Measurements from ENCODE around the gene EFTUD2. TPM values are rescaled to one million over a fixed set of nuclear protein-coding genes. Genes with fewer than 3 reads are reported as not detected.

EFTUD2 gene
- total and polyA plus RNA-seq, 11 donors = 21.3 to 106 (median 65.0) TPM

- no peaks in the 10 kb centered on the region for H3K9me3 ChIP-seq
- DNase-seq = no peak
- TF ChIP-seq CTCF (IDR thresholded peaks at IDR 0.05) (no peak), POLR2A (IDR thresholded peaks at IDR 0.05) (no peak)
- ATAC-seq = no peak
- intact Hi-C loops (cut with DNase I) = no loop called here
- H3K36me3 ChIP-seq = no peaks in the 10 kb centered on the region
- H3K4me3 ChIP-seq = no peak overlapping the region
- 77 to 86% (median 83%) methylated on average over 10 of the region's 10 CpGs for WGBS, 4 donors
- H3K4me1 ChIP-seq = peaks cover 0 to 21% (median 6%) of the 10 kb centered on the region in 12 donors
- peaks cover 0 to 23% (median 0%) of the 10 kb centered on the region in 9 donors for H3K27me3 ChIP-seq
- H3K27ac ChIP-seq = no peak overlapping the region
These were observed 9.6 kb upstream of the EFTUD2 start for GRCh38 chr17:44908761-44909326.

DNA sequence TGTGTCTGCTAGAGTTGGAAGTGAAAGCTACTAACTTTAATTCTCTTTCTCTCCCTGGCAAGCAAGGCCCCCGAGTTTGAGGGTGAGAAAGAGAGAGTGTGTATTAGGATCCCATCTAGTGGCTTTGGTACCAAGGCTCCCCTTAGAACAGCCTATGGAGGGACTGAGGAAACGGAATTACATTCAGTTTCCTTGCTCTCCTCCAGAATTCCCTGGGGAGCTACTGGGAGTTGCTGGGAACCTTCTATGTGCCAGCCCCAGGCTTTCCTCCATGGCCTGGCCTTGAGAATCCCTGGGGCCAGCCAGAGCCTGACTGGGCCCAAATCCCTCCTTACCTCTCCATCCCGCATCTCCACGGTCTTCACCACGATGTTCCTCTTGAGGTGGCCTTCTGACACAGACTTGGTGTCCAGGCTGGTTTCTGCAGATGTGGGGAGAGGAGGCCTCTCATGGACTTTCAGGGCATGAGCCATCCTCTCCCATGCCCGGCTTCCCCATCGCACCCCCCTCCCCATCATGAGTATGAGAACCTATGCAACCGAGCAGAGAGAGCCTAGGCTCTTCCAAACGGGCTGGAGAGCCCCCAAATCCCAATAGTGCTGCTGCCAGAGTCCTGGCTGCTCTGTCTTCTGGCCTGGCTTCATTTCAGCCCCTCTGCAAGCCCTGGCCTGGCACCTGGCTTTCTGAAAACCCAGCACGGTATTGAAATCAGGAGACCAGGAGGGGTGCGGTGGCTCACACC lies 8.7 kb upstream of the EFTUD2 start:
- H3K4me1 ChIP-seq = peaks cover 0 to 21% (median 6%) of the 10 kb centered on the region in 12 donors
- TF ChIP-seq POLR2A (IDR thresholded peaks at IDR 0.05) (no peak), CTCF (IDR thresholded peaks at IDR 0.05) (no peak)
- peaks cover 0 to 17% (median 0%) of the 10 kb centered on the region in 9 donors for H3K27me3 ChIP-seq
- no peaks in the 10 kb centered on the region for H3K36me3 ChIP-seq
- ATAC-seq (no peak), DNase-seq (no peak)
- 81 to 90% (median 84%) methylated on average over 9 to 11 of the region's 11 CpGs for WGBS, 4 donors
- no peak overlapping the region for H3K27ac ChIP-seq
- no peak overlapping the region for H3K4me3 ChIP-seq
- no peaks in the 10 kb centered on the region for H3K9me3 ChIP-seq
- intact Hi-C loops (cut with DNase I) = no loop called here

DNA sequence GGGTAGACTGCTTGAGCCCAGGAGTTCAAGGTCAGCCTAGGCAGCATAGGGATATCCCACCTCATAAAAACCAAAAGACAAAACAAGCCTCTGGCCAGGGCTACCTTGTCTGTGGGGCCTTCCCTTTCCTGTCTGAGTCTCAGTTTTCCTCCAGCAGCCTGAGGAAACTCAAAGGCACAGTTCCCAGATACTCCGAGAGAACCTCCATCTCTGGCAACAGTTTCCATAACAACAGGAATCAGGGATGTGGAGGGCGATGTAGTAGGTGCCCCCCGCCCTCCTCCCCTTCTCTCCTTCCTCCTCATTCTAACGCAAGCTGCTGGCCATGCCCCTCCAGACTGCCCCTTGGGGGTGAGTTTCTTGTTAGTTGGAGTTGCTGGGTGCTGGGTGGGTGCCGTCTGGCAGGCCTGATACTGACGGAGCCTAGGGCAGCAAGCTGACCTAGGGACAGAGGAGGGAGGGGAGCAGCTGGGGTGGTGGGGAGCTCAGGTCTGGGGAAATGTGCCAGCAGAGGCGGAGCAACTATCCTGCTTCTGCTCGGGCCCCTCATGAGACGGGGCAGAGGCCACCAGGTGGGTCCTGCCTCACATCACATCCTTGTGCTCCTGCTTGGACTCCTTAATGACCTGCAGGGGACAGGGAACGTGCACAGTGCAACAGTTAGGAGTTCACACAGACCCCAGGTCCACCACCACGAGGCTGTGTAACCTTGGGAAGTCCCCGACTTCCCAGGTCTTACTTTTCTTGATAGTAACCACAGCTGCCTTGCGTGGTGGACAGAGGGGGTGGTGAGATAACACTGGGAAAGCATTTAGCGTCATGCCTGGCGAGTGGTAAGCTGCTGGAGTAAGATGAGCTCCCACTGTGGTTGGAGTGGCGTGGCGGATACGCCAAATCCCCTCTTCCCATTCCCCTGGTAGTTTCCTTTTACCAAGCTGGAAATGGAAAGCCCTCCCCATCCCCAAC lies 7.8 kb upstream of the EFTUD2 start:
- Histone ChIP-seq H3K27me3 (peaks cover 0 to 9% (median 0%) of the 10 kb centered on the region in 9 donors), H3K36me3 (no peaks in the 10 kb centered on the region), H3K4me3 (no peak overlapping the region), H3K4me1 (peaks cover 0 to 21% (median 6%) of the 10 kb centered on the region in 12 donors), H3K9me3 (no peaks in the 10 kb centered on the region), H3K27ac (no peak overlapping the region)
- DNase-seq (no peak), ATAC-seq (no peak)
- intact Hi-C loops (cut with DNase I) = no loop called here
- whole genome bisulfite sequencing, 4 donors = 75 to 84% (median 78%) methylated on average over 17 to 18 of the region's 18 CpGs
- no peak for TF ChIP-seq POLR2A (IDR thresholded peaks at IDR 0.05)
- no peak for TF ChIP-seq CTCF (IDR thresholded peaks at IDR 0.05)
